ENCODE results near the gene VWF. TPM values are rescaled to one million over a fixed set of nuclear protein-coding genes. Genes with fewer than 3 reads are reported as not detected.

Gene VWF
- total and polyA plus RNA-seq, 7 donors: 0.60 to 98.0 (median 42.2) TPM

- intact Hi-C loops (cut with DNase I): no loop called here
Observed at GRCh38 chr12:5944053-5944452, 180.4 kb downstream of the VWF start.

GRCh38 chr12:5941907-5942306 lies 182.6 kb downstream of the VWF start:
- intact Hi-C loops (cut with DNase I): no loop called here
- Histone ChIP-seq H3K4me3 (no peak overlapping the region), H3K4me1 (peaks cover 0 to 16% (median 13%) of the 10 kb centered on the region in 4 donors), H3K27ac (no peak overlapping the region), H3K27me3 (peaks cover 7 to 26% (median 18%) of the 10 kb centered on the region in 3 donors), H3K36me3 (no peaks in the 10 kb centered on the region), H3K9me3 (no peaks in the 10 kb centered on the region)
- no peak for DNase-seq
- TF ChIP-seq CTCF (IDR thresholded peaks at IDR 0.05) (no peak), EP300 (IDR thresholded peaks at IDR 0.05) (no peak), POLR2A (IDR thresholded peaks at IDR 0.05) (no peak), POLR2AphosphoS5 (IDR thresholded peaks at IDR 0.05) (no peak)
- WGBS, 2 donors: 87 to 88% methylated on average over 3 of the region's 3 CpGs

More at GRCh38 chr12:5944053-5944452, 180.4 kb downstream of the VWF start:
- Histone ChIP-seq H3K4me1 (peaks cover 0 to 16% (median 13%) of the 10 kb centered on the region in 4 donors), H3K27ac (no peak overlapping the region), H3K27me3 (peaks cover 7 to 44% (median 30%) of the 10 kb centered on the region in 3 donors), H3K36me3 (no peaks in the 10 kb centered on the region), H3K4me3 (no peak overlapping the region), H3K9me3 (no peaks in the 10 kb centered on the region)
- no peak for DNase-seq
- WGBS, 2 donors: 61 to 84% methylated on average over 8 of the region's 8 CpGs
- no peak for TF ChIP-seq EP300 (IDR thresholded peaks at IDR 0.05)
- no peak for TF ChIP-seq POLR2A (IDR thresholded peaks at IDR 0.05)
- no peak for TF ChIP-seq POLR2AphosphoS5 (IDR thresholded peaks at IDR 0.05)
- no peak for TF ChIP-seq CTCF (IDR thresholded peaks at IDR 0.05)

- intact Hi-C loops (cut with DNase I): no loop called here
- H3K9me3 ChIP-seq: no peaks in the 10 kb centered on the region
- H3K4me3 ChIP-seq: no peak overlapping the region
- no peak for TF ChIP-seq POLR2AphosphoS5 (IDR thresholded peaks at IDR 0.05)
- no peak for TF ChIP-seq EP300 (IDR thresholded peaks at IDR 0.05)
- H3K4me1 ChIP-seq: no peaks in the 10 kb centered on the region
- no peaks in the 10 kb centered on the region for H3K36me3 ChIP-seq
- no peak overlapping the region for H3K27ac ChIP-seq
- no peak for DNase-seq
- no peaks in the 10 kb centered on the region for H3K27me3 ChIP-seq
- WGBS, 2 donors: 78 to 84% methylated on average over 4 of the region's 4 CpGs
Observed at GRCh38 chr12:5927732-5928516, 196.5 kb downstream of the VWF start.

- 82 to 84% methylated on average over 9 of the region's 9 CpGs for WGBS, 2 donors
- DNase-seq: no peak
- Histone ChIP-seq H3K4me3 (no peak overlapping the region), H3K4me1 (no peaks in the 10 kb centered on the region), H3K27me3 (no peaks in the 10 kb centered on the region), H3K27ac (no peak overlapping the region), H3K36me3 (no peaks in the 10 kb centered on the region), H3K9me3 (no peaks in the 10 kb centered on the region)
- TF ChIP-seq POLR2AphosphoS5 (IDR thresholded peaks at IDR 0.05) (no peak), CTCF (IDR thresholded peaks at IDR 0.05) (no peak), EP300 (IDR thresholded peaks at IDR 0.05) (no peak), POLR2A (IDR thresholded peaks at IDR 0.05) (no peak)
- intact Hi-C loops (cut with DNase I): no loop called here
Observed at GRCh38 chr12:5925646-5926045, 198.8 kb downstream of the VWF start.

GRCh38 chr12:5924342-5924741 lies 200.1 kb downstream of the VWF start:
- Histone ChIP-seq H3K27me3 (no peaks in the 10 kb centered on the region), H3K36me3 (no peaks in the 10 kb centered on the region), H3K4me3 (no peak overlapping the region), H3K27ac (no peak overlapping the region), H3K4me1 (no peaks in the 10 kb centered on the region), H3K9me3 (no peaks in the 10 kb centered on the region)
- intact Hi-C loops (cut with DNase I): no loop called here
- TF ChIP-seq POLR2AphosphoS5 (IDR thresholded peaks at IDR 0.05) (no peak), CTCF (IDR thresholded peaks at IDR 0.05) (no peak), EP300 (IDR thresholded peaks at IDR 0.05) (no peak), POLR2A (IDR thresholded peaks at IDR 0.05) (no peak)
- DNase-seq: peak; percentile 17
- 74 to 79% methylated on average over 7 of the region's 7 CpGs for WGBS, 2 donors

Data from sigmoid colon (tissue), 7 donors.